SK-N-SH treated with all-trans-retinoic acid at 6 μM for 48 hours (cell line): ENCODE measurements around the gene CCN5.

ENCODE experiments used
- ARNTL ChIP-seq: fragments of 450-650 bp; formaldehyde crosslinking; IDR thresholded peaks from 2 replicates; pipeline ENCODE4 v1.5.0; 2020; ENCODE audit warnings: low read depth, mild to moderate bottlenecking, moderate library complexity, borderline replicate concordance
- ISL1 ChIP-seq: fragments of 250-450 bp; sonication (Bioruptor Pico); IDR thresholded peaks from 2 replicates; pipeline ENCODE4 v2.1.2; 2022; ENCODE audit warnings: mild to moderate bottlenecking, moderate library complexity
- SNAI2 ChIP-seq: fragments of 250-450 bp; sonication (Bioruptor Pico); IDR thresholded peaks from 2 replicates; pipeline ENCODE4 v1.5.0; 2020; ENCODE audit warnings: mild to moderate bottlenecking, moderate library complexity
- ZC3H10 ChIP-seq: fragments of 250-450 bp; sonication (Bioruptor Pico); IDR thresholded peaks from 2 replicates; pipeline ENCODE4 v1.5.1; 2021; ENCODE audit warnings: mild to moderate bottlenecking, moderate library complexity
- ZFP30 ChIP-seq: fragments of 450-650 bp; formaldehyde crosslinking; IDR thresholded peaks from 2 replicates; pipeline ENCODE4 v1.5.0; 2022; ENCODE audit warnings: mild to moderate bottlenecking, moderate library complexity
- ZNF8 ChIP-seq: fragments of 450-650 bp; formaldehyde crosslinking; IDR thresholded peaks from 2 replicates; pipeline ENCODE4 v1.5.0; 2020; ENCODE audit warnings: mild to moderate bottlenecking, moderate library complexity
- TF ChIP-seq, protein P1 (sequence below): fragments of 250-450 bp; sonication (Bioruptor Pico); IDR thresholded peaks from 2 replicates; pipeline ENCODE4 v1.8.0; 2021; ENCODE audit warnings: low read depth, mild to moderate bottlenecking, moderate library complexity, borderline replicate concordance

DNA sequence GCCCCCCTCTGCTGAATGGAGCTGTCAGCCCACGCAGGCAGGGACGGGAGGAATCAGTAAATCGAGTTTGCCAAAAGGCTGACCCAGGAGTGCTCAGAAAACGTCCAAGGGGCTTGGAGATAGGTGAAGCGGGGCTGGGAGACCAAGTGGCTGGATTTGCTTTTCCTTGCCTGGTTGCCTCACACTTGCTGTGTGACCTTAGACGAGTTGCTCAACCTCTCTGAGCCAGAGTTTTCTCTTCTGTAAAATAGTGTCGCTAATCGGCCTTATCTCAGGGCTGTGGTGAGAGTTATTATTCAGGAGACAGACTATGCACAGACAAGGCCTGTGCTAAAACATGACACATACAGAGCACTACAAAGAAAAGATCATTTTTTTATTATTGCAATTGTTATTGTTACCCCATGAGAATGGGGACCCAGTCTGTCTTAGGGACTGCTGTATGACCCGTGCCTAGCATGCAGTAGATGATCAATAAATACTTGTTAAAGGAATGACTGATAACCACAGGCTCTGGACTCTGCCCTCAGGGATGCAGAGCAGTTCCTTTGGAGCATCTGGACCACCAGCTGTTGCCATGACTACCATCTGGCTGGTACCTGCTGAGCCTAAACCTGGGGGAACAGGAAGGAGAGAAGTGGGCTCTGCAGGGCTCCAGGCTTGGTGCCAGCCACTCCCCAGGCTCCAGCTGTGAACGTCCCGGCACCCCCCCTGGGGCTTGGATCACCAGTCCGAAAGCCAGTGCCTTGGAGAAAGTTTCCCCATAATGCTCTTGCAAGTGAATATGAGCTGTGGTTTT, 31.4 kb downstream of the CCN5 start:
- TF ChIP-seq ZC3H10 (no peak), ARNTL (CRISPR knock-in tag) (no peak), ZFP30 (CRISPR knock-in tag) (no peak), ZNF8 (CRISPR knock-in tag) (no peak), SNAI2 (CRISPR knock-in tag) (no peak), ISL1 (CRISPR knock-in tag) (no peak)
- TF ChIP-seq, protein P1, sequence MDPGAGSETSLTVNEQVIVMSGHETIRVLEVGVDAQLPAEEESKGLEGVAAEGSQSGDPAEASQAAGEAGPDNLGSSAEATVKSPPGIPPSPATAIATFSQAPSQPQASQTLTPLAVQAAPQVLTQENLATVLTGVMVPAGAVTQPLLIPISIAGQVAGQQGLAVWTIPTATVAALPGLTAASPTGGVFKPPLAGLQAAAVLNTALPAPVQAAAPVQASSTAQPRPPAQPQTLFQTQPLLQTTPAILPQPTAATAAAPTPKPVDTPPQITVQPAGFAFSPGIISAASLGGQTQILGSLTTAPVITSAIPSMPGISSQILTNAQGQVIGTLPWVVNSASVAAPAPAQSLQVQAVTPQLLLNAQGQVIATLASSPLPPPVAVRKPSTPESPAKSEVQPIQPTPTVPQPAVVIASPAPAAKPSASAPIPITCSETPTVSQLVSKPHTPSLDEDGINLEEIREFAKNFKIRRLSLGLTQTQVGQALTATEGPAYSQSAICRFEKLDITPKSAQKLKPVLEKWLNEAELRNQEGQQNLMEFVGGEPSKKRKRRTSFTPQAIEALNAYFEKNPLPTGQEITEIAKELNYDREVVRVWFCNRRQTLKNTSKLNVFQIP: no peak
